AG04449 (cell line): ENCODE results near the gene CFAP69.
"Not testable (repeated sequence)": the region's sequence is repeated elsewhere in the genome, so short reads cannot be mapped to it uniquely, and the experiment has no call there.

Source experiments
- CTCF ChIA-PET: fragments of 350-600 bp; formaldehyde crosslinking; extraction: SDS; loops from one replicate; lab custom pipeline; 2021; ENCODE audit warnings: antibody characterized with exemption; lab: Yijun Ruan, JAX
- POLR2A ChIA-PET: fragments of 400-600, 350-600 bp; formaldehyde crosslinking; extraction: SDS; loops from one replicate; lab custom pipeline; 2020; ENCODE audit warnings: antibody characterized with exemption, inconsistent platforms; lab: Yijun Ruan, JAX
- DNase-seq: peaks from one replicate; pipeline ENCODE4 v3.0.0-alpha.2; 2010; ENCODE audit warnings: low read depth, low spot score
- H3K4me3 ChIP-seq: 2 replicates; pipeline ENCODE4 v1.5.1; 2011; ENCODE audit warnings: low read depth, mild to moderate bottlenecking, control low read depth, low read length
- TF ChIP-seq, protein P1 (sequence below): IDR thresholded peaks from one replicate; pipeline ENCODE4 v1.5.1; 2011; ENCODE audit warnings: mild to moderate bottlenecking, moderate library complexity, low read length, control low read depth, inconsistent platforms; ENCODE audit not compliant: insufficient read depth; ENCODE audit errors: missing control alignments

The CFAP69 gene

DNA sequence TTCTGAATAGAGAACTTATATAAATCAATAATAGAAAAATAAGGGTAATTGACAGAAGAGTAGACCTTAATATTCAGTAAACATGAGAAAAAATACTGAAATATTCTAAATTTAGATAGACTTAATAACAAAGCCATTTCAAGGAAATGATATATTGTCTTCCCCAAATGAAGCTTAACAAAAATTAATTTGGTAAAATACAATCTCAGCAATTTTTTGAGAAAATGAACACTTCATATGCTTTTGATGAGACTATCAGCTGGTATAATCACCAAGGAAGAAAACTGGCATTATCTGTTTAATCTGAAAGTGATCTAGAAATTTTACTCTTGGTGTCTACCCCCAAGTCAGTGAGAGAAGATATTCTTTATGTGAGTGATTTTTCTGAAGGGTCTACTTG is 77.9 kb downstream of the CFAP69 start:
- CTCF ChIA-PET = interaction anchor here (1.2 to 1.9 kb wide), 2 partner anchors 11 to 105 kb away, joined by 3 to 8 read pairs; no protein-coding TSS in a partner anchor
- POLR2A ChIA-PET = no interaction called here

DNA sequence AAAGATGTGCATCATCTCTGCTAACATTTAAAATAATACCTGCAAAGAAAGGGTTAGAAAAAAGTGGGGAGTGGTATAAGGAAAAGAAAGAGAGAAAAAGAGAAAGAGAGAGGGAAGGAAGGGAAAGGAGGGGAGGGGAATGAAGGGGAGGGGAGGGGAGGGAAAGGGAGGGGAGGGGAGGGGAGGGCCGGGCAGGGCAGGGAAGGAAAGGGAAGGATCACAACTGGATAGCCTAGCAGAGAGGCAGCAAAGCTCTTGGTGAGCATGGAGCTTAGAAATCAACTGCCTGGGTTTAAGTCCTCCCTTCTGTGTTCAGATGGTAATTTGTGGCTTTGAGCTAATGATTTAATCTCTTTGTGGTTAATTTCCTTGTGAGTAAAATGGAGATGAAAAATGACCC is 81.5 kb downstream of the CFAP69 start:
- ChIA-PET CTCF (no interaction called here), POLR2A (no interaction called here)
- no peak overlapping the region for H3K4me3 ChIP-seq
- DNase-seq = no peak
- TF ChIP-seq, protein P1, sequence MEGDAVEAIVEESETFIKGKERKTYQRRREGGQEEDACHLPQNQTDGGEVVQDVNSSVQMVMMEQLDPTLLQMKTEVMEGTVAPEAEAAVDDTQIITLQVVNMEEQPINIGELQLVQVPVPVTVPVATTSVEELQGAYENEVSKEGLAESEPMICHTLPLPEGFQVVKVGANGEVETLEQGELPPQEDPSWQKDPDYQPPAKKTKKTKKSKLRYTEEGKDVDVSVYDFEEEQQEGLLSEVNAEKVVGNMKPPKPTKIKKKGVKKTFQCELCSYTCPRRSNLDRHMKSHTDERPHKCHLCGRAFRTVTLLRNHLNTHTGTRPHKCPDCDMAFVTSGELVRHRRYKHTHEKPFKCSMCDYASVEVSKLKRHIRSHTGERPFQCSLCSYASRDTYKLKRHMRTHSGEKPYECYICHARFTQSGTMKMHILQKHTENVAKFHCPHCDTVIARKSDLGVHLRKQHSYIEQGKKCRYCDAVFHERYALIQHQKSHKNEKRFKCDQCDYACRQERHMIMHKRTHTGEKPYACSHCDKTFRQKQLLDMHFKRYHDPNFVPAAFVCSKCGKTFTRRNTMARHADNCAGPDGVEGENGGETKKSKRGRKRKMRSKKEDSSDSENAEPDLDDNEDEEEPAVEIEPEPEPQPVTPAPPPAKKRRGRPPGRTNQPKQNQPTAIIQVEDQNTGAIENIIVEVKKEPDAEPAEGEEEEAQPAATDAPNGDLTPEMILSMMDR = no peak

More for the DNA sequence above, 77.9 kb downstream of the CFAP69 start:
- H3K4me3 ChIP-seq = no peak overlapping the region
- TF ChIP-seq, protein P1 = no peak
- DNase-seq = no peak

- no peak overlapping the region for H3K4me3 ChIP-seq
- TF ChIP-seq, protein P1 = no peak
- CTCF ChIA-PET = interaction anchor here (1.5 kb wide), 1 partner anchor 12 kb away, joined by 8 read pairs; the partner anchor contains the start of gene GTPBP10
- DNase-seq = no peak
- POLR2A ChIA-PET = no interaction called here
Observed at GRCh38 chr7:90334193-90334843, 89.3 kb downstream of the CFAP69 start.

GRCh38 chr7:90334926-90335325 is 90.0 kb downstream of the CFAP69 start:
- CTCF ChIA-PET = interaction anchor here (1.5 kb wide), 1 partner anchor 11 kb away, joined by 8 read pairs; the partner anchor contains the start of gene GTPBP10
- POLR2A ChIA-PET, DNase-seq, H3K4me3 ChIP-seq: not testable (repeated sequence)

GRCh38 chr7:90337106-90337505 is 92.1 kb downstream of the CFAP69 start:
- CTCF ChIA-PET = interaction anchor here (1.6 kb wide), 1 partner anchor 9 kb away, joined by 10 read pairs; the partner anchor contains the start of gene GTPBP10
- no peak for DNase-seq
- H3K4me3 ChIP-seq = no peak overlapping the region
- POLR2A ChIA-PET = no interaction called here
- TF ChIP-seq, protein P1 = no peak

- no peak overlapping the region for H3K4me3 ChIP-seq
- TF ChIP-seq, protein P1 = no peak
- DNase-seq = no peak
- CTCF ChIA-PET = interaction anchor here (1.0 to 2.5 kb wide), 11 partner anchors 8 to 191 kb away, joined by 3 to 12 read pairs (median 6); partner anchors contain the start of gene STEAP1
- POLR2A ChIA-PET = interaction anchor here (1.0 kb wide), 1 partner anchor 59 kb away, joined by 4 read pairs; the partner anchor contains the start of gene CLDN12
Observed at GRCh38 chr7:90345016-90345415, 100.0 kb downstream of the CFAP69 start.
